Measurements from ENCODE around the gene SP2. TPM values are rescaled to one million over a fixed set of nuclear protein-coding genes. Genes with fewer than 3 reads are reported as not detected.

SP2 gene
- total and polyA plus RNA-seq, 2 of the 13 experiments (the other 11 are each of a cell fraction or from before 2014, with no cell fraction given): 1.4 to 4.8 TPM

- peak; percentile 95 for TF ChIP-seq ZNF280B (CRISPR knock-in tag; IDR thresholded peaks at IDR 0.05; ENCODE audit: borderline replicate concordance)
- peak; percentile 23; the same call in 1 of the 2 replicates for TF ChIP-seq ZNF3 (CRISPR knock-in tag; IDR thresholded peaks at IDR 0.05)
- TF ChIP-seq ZNF34 (CRISPR knock-in tag; IDR thresholded peaks at IDR 0.05; ENCODE audit: borderline replicate concordance): peak; percentile 45; the same call in 1 of the 2 replicates
- TF ChIP-seq ARNT2 (CRISPR knock-in tag; IDR thresholded peaks at IDR 0.05; ENCODE audit: low read depth): peak; percentile 98
- TF ChIP-seq RBFOX2 (IDR thresholded peaks at IDR 0.05; ENCODE audit: low read depth, low read length): peak; percentile 95
- TF ChIP-seq SALL1 (CRISPR knock-in tag; IDR thresholded peaks at IDR 0.05): peak; percentile 86
- TF ChIP-seq ADNP (CRISPR knock-in tag; IDR thresholded peaks at IDR 0.05): peak; percentile 40; the same call in 1 of the 2 replicates
- TF ChIP-seq DBP (CRISPR knock-in tag; IDR thresholded peaks at IDR 0.05; ENCODE audit: not compliant biosample characterization): no peak
- TF ChIP-seq FOXK1 (CRISPR knock-in tag; IDR thresholded peaks at IDR 0.05; ENCODE audit: borderline replicate concordance, low read depth): peak; percentile 67
- TF ChIP-seq ZNF564 (CRISPR knock-in tag; IDR thresholded peaks at IDR 0.05): peak; percentile 88
- TF ChIP-seq ZFP1 (CRISPR knock-in tag; IDR thresholded peaks at IDR 0.05): peak; percentile 90
- peak; percentile 65 for TF ChIP-seq ZNF710 (CRISPR knock-in tag; IDR thresholded peaks at IDR 0.05; ENCODE audit: borderline replicate concordance)
- peak; percentile 16; the same call in 1 of the 2 replicates for TF ChIP-seq HINFP (CRISPR knock-in tag; IDR thresholded peaks at IDR 0.05; ENCODE audit: low read depth)
- TF ChIP-seq ATRX (CRISPR knock-in tag; IDR thresholded peaks at IDR 0.05; ENCODE audit: borderline replicate concordance): no peak
- peak; percentile 90; the same call in 1 of the 2 replicates for TF ChIP-seq ZNF576 (CRISPR knock-in tag; IDR thresholded peaks at IDR 0.05)
- TF ChIP-seq CEBPZ (IDR thresholded peaks at IDR 0.05; ENCODE audit: low read length): peak; percentile 39; the same call in 1 of the 2 replicates
- TF ChIP-seq ZNF709 (CRISPR knock-in tag; IDR thresholded peaks at IDR 0.05): peak; percentile 99
- no peak for TF ChIP-seq SCMH1 (CRISPR knock-in tag; IDR thresholded peaks at IDR 0.05; ENCODE audit: borderline replicate concordance)
- peak; percentile 61; the same call in 1 of the 2 replicates for TF ChIP-seq SMAD3 (CRISPR knock-in tag; IDR thresholded peaks at IDR 0.05)
Observed at GRCh38 chr17:47970725-47971499, 74.9 kb downstream of the SP2 start, which contains the start of gene CDK5RAP3 (continued).

Data from HepG2 (cell line).